GM19351 (cell line): Measurements from ENCODE around the gene GCM1.

Experiments
- ATAC-seq: cut with Tn5 transposase; IDR thresholded peaks from one replicate; pipeline ENCODE4 v1.9.1; 2021; ENCODE audit warnings: mild to moderate bottlenecking, moderate library complexity; ENCODE audit not compliant: unreplicated experiment

GCM1 gene

GRCh38 chr6:53152576-53152975, 3.9 kb upstream of the GCM1 start:
- no peak for ATAC-seq

DNA sequence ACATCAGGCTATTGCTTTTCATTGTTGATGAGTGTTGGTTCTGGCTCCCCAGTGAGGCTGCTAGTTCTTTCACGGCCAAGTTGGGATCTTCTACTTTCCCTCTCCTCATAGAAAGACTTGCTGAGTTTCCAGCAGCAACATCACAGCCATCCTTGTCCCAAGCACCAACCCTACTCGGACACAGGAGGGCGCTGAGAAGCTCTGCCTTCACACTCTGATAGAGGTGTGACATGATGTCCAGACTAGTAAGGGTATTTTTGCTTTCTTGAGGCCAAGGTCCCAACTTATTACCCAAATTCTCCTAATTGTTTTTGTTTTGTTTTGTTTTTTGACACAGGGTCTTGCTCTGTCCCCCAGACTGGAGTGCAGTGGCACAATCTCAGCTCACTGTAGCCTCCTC, 3.0 kb upstream of the GCM1 start:
- ATAC-seq = peak; percentile 68

- no peak for ATAC-seq
Observed at GRCh38 chr6:53144802-53145201, 3.8 kb downstream of the GCM1 start.

- ATAC-seq = no peak
Observed at GRCh38 chr6:53143710-53144109, 4.9 kb downstream of the GCM1 start.

- no peak for ATAC-seq
Observed at GRCh38 chr6:53142810-53143209, 5.8 kb downstream of the GCM1 start.

- ATAC-seq = no peak
Observed at GRCh38 chr6:53139841-53140413, 8.7 kb downstream of the GCM1 start.

DNA sequence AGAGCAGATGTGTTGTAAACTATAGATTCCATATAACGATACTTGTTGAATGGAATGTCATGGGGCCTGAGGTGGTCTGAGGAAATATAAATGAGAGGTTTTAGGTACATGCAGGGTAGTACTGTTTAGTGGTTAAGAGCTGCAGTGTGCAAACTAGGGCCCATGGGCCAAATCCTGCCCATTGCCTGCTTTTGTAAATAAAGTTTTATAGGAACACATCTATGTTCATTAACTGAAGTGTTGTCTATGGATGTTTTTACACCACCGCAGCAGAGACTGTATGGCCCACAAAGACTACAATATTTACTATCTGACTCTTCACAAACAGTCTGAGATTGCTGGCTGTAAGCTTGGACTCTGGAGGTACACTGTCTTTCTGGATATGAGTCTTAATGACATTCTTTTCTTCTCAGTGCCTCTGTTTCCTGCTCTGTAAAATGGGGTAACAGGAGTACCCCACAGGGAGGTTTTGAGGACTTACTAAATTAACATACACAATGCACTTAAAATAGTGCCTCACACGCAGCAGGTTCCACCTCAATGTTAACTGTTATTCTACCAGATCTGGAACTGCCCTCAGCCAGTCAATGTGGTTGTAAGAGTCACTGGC, 12.5 kb downstream of the GCM1 start:
- ATAC-seq = no peak

DNA sequence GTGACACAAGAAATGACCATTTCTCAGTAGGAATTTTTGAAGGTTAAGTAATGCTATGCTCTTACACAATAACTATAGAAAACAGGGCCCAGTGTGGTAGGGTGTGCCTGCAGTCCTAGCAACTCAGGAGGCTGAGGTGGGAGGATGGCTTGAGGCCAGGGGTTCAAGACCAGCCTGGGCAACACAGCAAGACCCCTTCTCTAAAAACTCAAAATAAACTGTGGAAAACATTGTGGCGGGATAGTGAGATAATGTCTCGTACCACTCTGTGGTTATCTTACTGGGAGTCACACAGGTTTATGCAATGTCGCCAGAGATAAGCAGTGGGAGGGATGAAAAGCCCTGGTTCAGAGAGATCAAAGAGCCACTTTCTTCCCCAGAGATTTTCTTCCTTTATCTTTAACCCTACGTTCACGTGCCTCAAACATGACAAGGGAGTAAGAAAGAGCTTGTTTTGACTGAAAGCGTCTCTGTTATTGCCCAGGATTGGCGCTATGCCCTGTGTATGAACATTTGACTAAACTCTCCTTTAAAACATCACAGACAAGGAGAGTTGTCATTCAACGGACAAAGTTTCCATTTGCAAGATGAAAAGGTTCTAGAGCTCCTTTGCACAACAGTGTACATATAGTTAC, 13.9 kb downstream of the GCM1 start:
- no peak for ATAC-seq

- ATAC-seq = no peak
Observed at GRCh38 chr6:53133961-53134360, 14.7 kb downstream of the GCM1 start.

- ATAC-seq = no peak
Observed at GRCh38 chr6:53130569-53131290, 17.9 kb downstream of the GCM1 start.

- no peak for ATAC-seq
Observed at GRCh38 chr6:53128842-53129241, 19.8 kb downstream of the GCM1 start.

- ATAC-seq = no peak
Observed at GRCh38 chr6:53125276-53125675, 23.4 kb downstream of the GCM1 start.

DNA sequence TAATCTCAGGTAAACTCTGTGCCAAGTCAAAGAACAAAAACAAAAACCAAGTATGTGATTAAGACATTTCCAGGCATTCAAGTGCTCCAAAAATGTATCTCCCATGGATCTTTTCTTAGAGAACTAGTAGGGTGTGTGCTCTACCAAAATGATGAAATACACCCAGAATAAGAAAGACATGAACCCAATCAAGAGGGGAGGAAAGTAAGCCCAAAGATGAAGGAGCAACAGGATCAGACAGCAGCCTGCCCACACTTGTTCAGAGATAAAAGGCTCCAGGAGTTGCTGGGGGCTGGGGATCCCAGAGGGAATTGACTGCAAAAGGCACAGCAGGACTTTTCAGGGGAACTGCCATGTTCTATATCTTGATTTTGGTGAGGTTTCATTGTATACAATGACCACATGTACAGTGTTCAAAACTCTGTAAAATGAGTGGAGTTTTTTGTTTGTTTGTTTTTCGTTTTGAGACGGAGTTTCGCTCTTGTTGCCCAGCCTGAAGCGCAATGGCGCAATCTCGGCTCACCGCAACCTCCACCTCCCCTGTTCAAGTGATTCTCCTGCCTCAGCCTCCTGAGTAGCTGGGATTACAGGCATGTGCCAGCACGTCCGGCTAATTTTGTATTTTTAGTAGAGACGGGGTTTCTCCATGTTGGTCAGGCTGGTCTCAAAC, 24.4 kb downstream of the GCM1 start:
- no peak for ATAC-seq

DNA sequence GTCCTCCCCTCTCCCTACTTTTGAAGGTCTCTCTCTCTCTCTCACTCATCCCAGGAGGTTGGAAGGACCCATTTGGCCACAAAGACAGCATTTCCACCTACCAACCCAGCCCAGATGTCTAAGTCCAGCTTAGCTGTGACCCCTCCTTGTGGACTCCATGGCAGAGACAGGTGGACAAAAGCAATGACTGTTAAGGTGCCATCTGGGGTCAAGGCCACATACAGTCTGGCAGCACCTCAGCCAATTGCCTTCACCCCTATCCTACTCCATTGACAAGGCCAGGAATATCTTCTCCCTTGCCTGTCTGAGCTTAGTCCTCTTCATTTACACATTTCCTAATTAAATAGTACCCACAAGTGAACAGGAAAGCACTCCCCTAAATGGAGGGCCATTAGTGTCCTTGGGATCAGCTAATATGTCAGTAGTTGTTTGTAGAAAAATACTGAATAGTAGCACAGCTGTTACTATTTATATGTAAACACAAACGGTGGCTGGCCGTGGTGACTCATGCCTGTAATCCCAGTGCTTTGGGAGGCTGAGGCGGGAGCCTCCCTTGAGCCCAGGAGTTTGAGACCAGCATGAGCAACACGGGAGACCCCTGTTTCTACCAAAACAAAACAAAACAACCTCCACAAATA, 28.8 kb downstream of the GCM1 start:
- ATAC-seq = no peak

DNA sequence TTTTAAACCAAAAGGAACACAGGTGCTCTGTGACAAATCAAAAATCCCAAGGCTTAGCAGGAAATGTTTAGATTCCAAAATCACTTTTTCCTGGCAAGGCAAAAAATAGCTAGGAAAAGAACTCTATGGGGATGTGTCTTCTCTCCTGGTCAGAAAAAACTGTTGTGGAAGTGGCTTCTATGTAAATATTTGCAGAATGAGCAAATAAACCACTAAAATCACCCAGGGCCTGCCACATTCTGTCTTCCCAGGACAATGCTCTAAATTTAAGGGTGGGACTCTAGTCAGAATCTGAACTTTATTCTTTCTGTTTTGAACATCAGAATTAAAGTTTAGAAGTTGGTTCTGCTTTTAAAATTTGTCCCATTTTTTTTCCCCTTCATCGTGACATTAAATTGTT, 29.3 kb downstream of the GCM1 start:
- ATAC-seq = no peak

- ATAC-seq = no peak
Observed at GRCh38 chr6:53115741-53116140, 32.9 kb downstream of the GCM1 start.

DNA sequence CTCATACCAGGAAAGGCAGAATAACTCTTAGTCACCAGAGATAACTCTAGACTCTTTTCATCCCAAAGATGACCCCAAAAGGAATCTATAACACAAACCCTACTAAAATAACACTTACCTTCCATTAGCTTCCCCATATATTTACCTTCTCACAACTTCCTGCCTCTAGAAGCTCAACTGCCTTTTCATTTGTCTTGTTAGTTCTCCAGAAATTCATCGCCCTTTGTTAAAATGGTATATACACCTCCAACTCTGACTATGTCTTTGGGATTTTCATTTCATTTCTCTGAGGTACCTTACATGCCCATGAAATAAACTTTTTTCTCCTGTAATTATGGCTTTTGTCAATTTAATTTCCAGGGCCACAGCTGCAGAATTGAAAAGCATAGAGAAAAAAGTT, 33.5 kb downstream of the GCM1 start:
- ATAC-seq = no peak

- ATAC-seq = no peak
Observed at GRCh38 chr6:53113742-53114141, 34.9 kb downstream of the GCM1 start.

- ATAC-seq = no peak
Observed at GRCh38 chr6:53112871-53113270, 35.8 kb downstream of the GCM1 start.

- no peak for ATAC-seq
Observed at GRCh38 chr6:53112404-53112803, 36.2 kb downstream of the GCM1 start.

DNA sequence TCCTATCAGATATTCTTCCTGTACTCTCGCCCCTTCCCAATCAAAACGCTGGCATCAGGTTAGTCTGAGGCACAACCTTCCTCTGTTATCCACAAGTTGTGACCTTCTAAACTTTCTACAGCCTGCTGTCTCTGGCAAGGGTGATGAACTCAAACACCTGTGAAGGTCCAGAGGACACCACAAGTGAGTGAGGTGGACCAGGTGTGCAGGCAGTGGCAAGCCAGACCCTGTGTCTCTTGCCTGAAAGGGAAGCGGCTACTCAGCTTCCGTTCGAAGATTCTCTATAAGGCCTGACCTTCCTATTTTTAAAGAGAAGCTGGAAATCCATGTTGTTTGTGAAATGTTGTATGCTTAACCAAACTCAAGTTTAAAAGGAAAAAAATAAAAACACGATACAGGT, 36.8 kb downstream of the GCM1 start:
- ATAC-seq = no peak
